HepG2 (cell line): ENCODE results near the gene TSPAN17. TPM values are rescaled to one million over a fixed set of nuclear protein-coding genes. Genes with fewer than 3 reads are reported as not detected.

Experiments
- DMAP1 ChIP-seq: IDR thresholded peaks from 2 replicates; pipeline ENCODE4 v1.6.1; 2016
- ETV5 ChIP-seq: IDR thresholded peaks from 2 replicates; pipeline ENCODE4 v1.6.1; 2018; ENCODE audit warnings: missing biosample characterization, missing genetic modification reagents, inconsistent platforms, borderline replicate concordance
- HNF4G ChIP-seq, 2 experiments: sonication (generic) in 1 of 2; formaldehyde crosslinking in 1 of 2; IDR thresholded peaks; 2 replicates each; pipeline versions ENCODE4 v1.4.0 to v1.6.1; 2011 to 2020; ENCODE audit warnings: borderline replicate concordance in 2 of 2, low read depth in 2 of 2, mild to moderate bottlenecking in 2 of 2, low read length in 1 of 2, missing genetic modification reagents in 1 of 2, moderate library complexity in 1 of 2
- KLF11 ChIP-seq: IDR thresholded peaks from 2 replicates; pipeline ENCODE4 v1.6.1; 2016; ENCODE audit warnings: missing compliant biosample characterization
- KLF6 ChIP-seq: IDR thresholded peaks from 2 replicates; pipeline ENCODE4 v1.8.0; 2016; ENCODE audit warnings: missing biosample characterization, missing genetic modification reagents
- POLR2AphosphoS5 ChIP-seq: IDR thresholded peaks from 2 replicates; pipeline ENCODE4 v1.6.1; 2012; ENCODE audit warnings: low read depth, low read length
- REST ChIP-seq, 2 experiments: IDR thresholded peaks; 2 replicates each; pipeline ENCODE4 v1.6.1; 2011 to 2012; ENCODE audit warnings: low read length in 2 of 2, borderline replicate concordance in 1 of 2, low read depth in 1 of 2, mild to moderate bottlenecking in 1 of 2, moderate library complexity in 1 of 2
- TARDBP ChIP-seq: sonication (generic); formaldehyde crosslinking; IDR thresholded peaks from 2 replicates; pipeline ENCODE4 v1.8.0; 2022; ENCODE audit warnings: mild to moderate bottlenecking, missing genetic modification reagents
- ZNF383 ChIP-seq: sonication (generic); formaldehyde crosslinking; IDR thresholded peaks from 2 replicates; pipeline ENCODE4 v1.4.0; 2020; ENCODE audit warnings: missing genetic modification reagents, mild to moderate bottlenecking, borderline replicate concordance
- polyA plus RNA-seq, 8 experiments: library from polyadenylated mRNA; depleted of rRNA in 3 of 8; stranded (reverse) in 7 of 8; unstranded in 1 of 8; fragments of >200 nt; fragmentation: Illumina TruSeq in 4 of 8; extraction: Trizol in 4 of 8; gene quantifications; 2 replicates each; pipeline versions ENCODE4 v1.2.1 to v1.2.3, GENCODE V29; 2011 to 2016; ENCODE audit warnings: low read depth in 4 of 8, missing spikeins in 1 of 8, mixed read lengths in 1 of 8; ENCODE audit not compliant: insufficient read depth in 1 of 8
- total RNA-seq, 5 experiments: library from RNA; depleted of rRNA; stranded (reverse); fragments of >200 nt; fragmentation: Illumina TruSeq; extraction: Trizol; gene quantifications; 2 replicates each; pipeline ENCODE4 v1.2.3, GENCODE V29; 2016; ENCODE audit warnings: low read depth in 1 of 5
- TF ChIP-seq, protein P1 (sequence below), 2 experiments: sonication (generic) in 1 of 2; formaldehyde crosslinking in 1 of 2; IDR thresholded peaks; 2 replicates each; pipeline versions ENCODE4 v1.4.0 to v1.6.1; 2018 to 2020; ENCODE audit warnings: missing genetic modification reagents in 2 of 2, borderline replicate concordance in 1 of 2, low read depth in 1 of 2, mild to moderate bottlenecking in 1 of 2, missing biosample characterization in 1 of 2
- TF ChIP-seq, protein P2 (sequence below): sonication (generic); formaldehyde crosslinking; IDR thresholded peaks from 2 replicates; pipeline ENCODE4 v1.8.1; 2023; ENCODE audit warnings: mild to moderate bottlenecking, missing genetic modification reagents, borderline replicate concordance
- TF ChIP-seq, protein P3 (sequence below): sonication (generic); formaldehyde crosslinking; IDR thresholded peaks from 2 replicates; pipeline ENCODE4 v1.4.0; 2020; ENCODE audit warnings: missing genetic modification reagents
- TF ChIP-seq, protein P4 (sequence below): sonication (generic); formaldehyde crosslinking; IDR thresholded peaks from 2 replicates; pipeline ENCODE4 v1.4.0; 2020; ENCODE audit warnings: missing genetic modification reagents, borderline replicate concordance
- TF ChIP-seq, protein P5 (sequence below): sonication (generic); formaldehyde crosslinking; IDR thresholded peaks from 2 replicates; pipeline ENCODE4 v1.8.0; 2022; ENCODE audit warnings: low read depth, missing genetic modification reagents

TSPAN17 gene
- total and polyA plus RNA-seq, 2 of the 13 experiments (the other 11 are each of a cell fraction or from before 2014, with no cell fraction given) = 11.5 to 15.0 TPM

GRCh38 chr5:176647030-176647842 is at the start of gene TSPAN17 (continued):
- TF ChIP-seq REST (IDR thresholded peaks at IDR 0.05; ENCODE audit: borderline replicate concordance in 1 of 2, low read depth in 1 of 2, low read length in 2 of 2) (0 out of 4 replicates have a peak, but pooled peaks of 1 of the 2 experiments have one; percentile 29), POLR2AphosphoS5 (peak; percentile 57), ETV5 (no peak), KLF6 (CRISPR knock-in tag) (0 out of 2 replicates have a peak, but pooled peaks have one; percentile 40), KLF11 (no peak), DMAP1 (no peak), TARDBP (CRISPR knock-in tag) (no peak), ZNF383 (CRISPR knock-in tag) (no peak), HNF4G (IDR thresholded peaks at IDR 0.05; ENCODE audit: borderline replicate concordance, low read depth, low read length) (no peak), HNF4G (CRISPR knock-in tag; IDR thresholded peaks at IDR 0.05; ENCODE audit: borderline replicate concordance, low read depth) (no peak)
- TF ChIP-seq, protein P1, sequence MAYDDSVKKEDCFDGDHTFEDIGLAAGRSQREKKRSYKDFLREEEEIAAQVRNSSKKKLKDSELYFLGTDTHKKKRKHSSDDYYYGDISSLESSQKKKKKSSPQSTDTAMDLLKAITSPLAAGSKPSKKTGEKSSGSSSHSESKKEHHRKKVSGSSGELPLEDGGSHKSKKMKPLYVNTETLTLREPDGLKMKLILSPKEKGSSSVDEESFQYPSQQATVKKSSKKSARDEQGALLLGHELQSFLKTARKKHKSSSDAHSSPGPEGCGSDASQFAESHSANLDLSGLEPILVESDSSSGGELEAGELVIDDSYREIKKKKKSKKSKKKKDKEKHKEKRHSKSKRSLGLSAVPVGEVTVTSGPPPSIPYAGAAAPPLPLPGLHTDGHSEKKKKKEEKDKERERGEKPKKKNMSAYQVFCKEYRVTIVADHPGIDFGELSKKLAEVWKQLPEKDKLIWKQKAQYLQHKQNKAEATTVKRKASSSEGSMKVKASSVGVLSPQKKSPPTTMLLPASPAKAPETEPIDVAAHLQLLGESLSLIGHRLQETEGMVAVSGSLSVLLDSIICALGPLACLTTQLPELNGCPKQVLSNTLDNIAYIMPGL (CRISPR knock-in tag; IDR thresholded peaks at IDR 0.05; ENCODE audit: borderline replicate concordance in 1 of 2, low read depth in 1 of 2) = peak in 1 of 2 experiments; percentile 15; a peak in 1 of 4 replicates
- TF ChIP-seq, protein P2, sequence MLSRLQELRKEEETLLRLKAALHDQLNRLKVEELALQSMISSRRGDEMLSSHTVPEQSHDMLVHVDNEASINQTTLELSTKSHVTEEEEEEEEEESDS (CRISPR knock-in tag) = no peak
- TF ChIP-seq, protein P3, sequence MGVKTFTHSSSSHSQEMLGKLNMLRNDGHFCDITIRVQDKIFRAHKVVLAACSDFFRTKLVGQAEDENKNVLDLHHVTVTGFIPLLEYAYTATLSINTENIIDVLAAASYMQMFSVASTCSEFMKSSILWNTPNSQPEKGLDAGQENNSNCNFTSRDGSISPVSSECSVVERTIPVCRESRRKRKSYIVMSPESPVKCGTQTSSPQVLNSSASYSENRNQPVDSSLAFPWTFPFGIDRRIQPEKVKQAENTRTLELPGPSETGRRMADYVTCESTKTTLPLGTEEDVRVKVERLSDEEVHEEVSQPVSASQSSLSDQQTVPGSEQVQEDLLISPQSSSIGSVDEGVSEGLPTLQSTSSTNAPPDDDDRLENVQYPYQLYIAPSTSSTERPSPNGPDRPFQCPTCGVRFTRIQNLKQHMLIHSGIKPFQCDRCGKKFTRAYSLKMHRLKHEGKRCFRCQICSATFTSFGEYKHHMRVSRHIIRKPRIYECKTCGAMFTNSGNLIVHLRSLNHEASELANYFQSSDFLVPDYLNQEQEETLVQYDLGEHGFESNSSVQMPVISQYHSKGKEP (CRISPR knock-in tag) = no peak
- TF ChIP-seq, protein P4, sequence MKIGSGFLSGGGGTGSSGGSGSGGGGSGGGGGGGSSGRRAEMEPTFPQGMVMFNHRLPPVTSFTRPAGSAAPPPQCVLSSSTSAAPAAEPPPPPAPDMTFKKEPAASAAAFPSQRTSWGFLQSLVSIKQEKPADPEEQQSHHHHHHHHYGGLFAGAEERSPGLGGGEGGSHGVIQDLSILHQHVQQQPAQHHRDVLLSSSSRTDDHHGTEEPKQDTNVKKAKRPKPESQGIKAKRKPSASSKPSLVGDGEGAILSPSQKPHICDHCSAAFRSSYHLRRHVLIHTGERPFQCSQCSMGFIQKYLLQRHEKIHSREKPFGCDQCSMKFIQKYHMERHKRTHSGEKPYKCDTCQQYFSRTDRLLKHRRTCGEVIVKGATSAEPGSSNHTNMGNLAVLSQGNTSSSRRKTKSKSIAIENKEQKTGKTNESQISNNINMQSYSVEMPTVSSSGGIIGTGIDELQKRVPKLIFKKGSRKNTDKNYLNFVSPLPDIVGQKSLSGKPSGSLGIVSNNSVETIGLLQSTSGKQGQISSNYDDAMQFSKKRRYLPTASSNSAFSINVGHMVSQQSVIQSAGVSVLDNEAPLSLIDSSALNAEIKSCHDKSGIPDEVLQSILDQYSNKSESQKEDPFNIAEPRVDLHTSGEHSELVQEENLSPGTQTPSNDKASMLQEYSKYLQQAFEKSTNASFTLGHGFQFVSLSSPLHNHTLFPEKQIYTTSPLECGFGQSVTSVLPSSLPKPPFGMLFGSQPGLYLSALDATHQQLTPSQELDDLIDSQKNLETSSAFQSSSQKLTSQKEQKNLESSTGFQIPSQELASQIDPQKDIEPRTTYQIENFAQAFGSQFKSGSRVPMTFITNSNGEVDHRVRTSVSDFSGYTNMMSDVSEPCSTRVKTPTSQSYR (CRISPR knock-in tag) = no peak
- TF ChIP-seq, protein P5, sequence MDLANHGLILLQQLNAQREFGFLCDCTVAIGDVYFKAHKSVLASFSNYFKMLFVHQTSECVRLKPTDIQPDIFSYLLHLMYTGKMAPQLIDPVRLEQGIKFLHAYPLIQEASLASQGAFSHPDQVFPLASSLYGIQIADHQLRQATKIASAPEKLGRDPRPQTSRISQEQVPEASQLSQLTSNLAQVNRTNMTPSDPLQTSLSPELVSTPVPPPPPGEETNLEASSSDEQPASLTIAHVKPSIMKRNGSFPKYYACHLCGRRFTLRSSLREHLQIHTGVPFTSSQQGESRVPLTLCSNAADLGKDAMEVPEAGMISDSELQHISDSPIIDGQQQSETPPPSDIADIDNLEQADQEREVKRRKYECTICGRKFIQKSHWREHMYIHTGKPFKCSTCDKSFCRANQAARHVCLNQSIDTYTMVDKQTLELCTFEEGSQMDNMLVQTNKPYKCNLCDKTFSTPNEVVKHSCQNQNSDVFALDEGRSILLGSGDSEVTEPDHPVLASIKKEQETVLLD (CRISPR knock-in tag) = no peak
